HK-2 (cell line): ENCODE results near the gene ANKRD44.
A peak's percentile ranks its signal among the peaks of the same experiment; 100 is the strongest.

Experiments used
- DNase-seq: peaks from one replicate; pipeline ENCODE4 v3.0.0-alpha.2; 2018; ENCODE audit not compliant: unreplicated experiment

ANKRD44 gene

GRCh38 chr2:196987649-196988364 lies 322.8 kb downstream of the ANKRD44 start:
- peak; percentile 44 for DNase-seq

- DNase-seq: no peak
Measured at GRCh38 chr2:196987298-196987648, 323.3 kb downstream of the ANKRD44 start.

- DNase-seq: no peak
Measured at GRCh38 chr2:196985511-196986183, 324.9 kb downstream of the ANKRD44 start.

- no peak for DNase-seq
Measured at GRCh38 chr2:196984903-196985302, 325.7 kb downstream of the ANKRD44 start.

DNA sequence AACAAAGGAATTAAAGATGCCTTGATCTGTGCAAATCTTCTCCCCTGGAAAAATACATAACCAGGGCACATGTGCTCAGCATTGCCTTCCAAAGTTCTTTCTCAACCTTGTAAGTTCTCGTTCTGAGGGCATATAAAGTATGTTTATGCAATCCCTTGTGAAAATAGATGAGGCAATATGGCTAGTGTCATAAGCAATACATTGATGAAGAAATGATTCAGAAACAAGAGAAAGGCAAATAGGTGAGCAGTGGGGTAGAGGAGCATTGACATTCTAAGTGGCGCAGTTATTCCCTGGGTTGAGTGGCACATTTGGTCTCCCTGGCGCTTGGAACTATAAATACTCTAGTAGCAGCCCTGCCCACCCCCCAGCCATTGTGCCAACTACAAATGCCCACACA lies 326.6 kb downstream of the ANKRD44 start:
- no peak for DNase-seq

DNA sequence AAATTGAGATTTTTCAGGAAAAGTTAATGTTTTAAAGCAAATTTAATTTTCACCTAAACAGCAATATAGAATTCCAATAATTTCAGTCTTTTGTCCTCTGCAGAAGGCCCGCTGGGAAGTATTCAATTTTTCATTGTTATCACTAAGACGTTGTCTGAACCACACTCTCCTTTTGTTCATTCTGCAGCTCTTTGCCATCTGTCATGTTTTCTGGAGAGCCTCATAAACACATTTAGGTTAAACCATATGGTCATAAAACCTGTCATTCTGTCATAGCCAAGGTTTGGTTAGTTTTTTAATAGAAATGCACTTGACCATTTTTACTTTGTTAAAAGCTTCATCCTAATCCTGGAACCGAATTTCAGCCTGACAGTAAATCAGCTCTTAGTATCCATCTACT lies 330.1 kb downstream of the ANKRD44 start:
- no peak for DNase-seq

- DNase-seq: no peak
Measured at GRCh38 chr2:196980001-196980400, 330.6 kb downstream of the ANKRD44 start.

DNA sequence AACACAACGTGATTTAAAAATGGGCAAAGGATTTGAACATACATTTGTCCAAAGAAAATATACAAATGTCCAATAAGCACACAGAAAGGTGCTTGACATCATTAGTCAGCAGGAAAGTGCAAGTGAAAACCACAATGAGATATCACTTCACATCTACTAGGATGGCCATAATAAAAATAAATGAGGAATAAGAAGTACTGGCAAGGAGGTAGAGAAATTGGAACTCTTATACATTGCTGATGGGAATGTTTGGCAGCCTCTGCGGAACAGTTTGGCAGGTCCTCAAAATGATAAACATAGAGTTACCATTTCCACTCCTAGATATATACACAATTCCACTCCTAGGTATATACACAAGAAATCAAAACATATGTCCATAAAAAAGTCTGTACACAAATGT lies 333.1 kb downstream of the ANKRD44 start:
- DNase-seq: no peak

GRCh38 chr2:196974970-196975369 lies 335.6 kb downstream of the ANKRD44 start:
- no peak for DNase-seq

DNA sequence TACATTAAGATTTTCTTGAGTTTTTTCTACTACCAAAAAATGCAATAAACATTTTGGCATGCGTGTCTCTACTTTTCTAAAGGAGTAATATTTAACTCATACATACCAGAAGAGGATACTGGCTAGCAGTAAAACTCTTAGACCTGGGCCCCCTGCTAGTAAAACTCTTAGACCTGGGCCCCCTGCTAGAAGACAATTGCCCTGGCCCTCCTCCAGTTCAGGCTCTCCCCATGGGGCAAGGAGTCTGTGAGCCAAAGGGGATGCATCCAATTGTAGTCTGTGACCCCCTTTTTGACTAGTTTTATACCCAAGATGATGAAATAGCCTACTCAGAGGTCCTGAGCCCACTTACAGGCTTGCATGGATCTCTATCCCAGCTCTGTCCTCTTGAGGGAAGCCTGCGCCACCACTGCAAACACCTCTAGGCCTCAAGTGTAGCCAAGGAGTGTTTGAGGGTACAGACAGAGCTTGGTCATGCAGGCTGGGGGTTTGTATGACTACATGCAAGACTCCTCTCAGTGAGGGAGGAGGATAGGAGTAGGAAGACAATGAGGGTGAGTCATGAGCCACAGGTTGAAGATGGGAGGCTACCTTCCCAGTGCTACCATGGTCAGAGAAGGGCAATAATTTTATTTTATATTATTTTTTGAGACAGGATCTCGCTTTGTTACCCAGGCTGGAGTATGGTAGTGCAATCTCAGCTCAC lies 338.9 kb downstream of the ANKRD44 start:
- DNase-seq: no peak

DNA sequence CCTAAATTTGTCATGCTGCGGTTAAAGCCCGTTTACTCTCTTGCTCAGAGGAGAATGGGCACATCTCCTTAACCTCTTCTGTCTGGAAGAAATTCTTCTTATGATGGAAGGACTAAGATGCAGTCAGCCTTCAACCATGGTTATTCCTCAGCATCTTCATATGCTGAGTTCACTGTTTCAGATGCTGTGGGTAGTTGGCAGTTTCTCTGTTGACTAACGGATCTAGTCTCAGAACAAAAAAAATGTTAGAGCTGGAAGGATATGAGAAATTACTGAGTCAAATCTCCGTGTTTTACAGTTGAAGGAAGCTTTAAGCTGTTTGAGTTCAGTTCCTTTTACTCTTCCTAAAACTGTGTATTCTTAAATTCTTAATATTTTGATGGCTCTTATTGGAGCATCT lies 340.5 kb downstream of the ANKRD44 start:
- DNase-seq: no peak

DNA sequence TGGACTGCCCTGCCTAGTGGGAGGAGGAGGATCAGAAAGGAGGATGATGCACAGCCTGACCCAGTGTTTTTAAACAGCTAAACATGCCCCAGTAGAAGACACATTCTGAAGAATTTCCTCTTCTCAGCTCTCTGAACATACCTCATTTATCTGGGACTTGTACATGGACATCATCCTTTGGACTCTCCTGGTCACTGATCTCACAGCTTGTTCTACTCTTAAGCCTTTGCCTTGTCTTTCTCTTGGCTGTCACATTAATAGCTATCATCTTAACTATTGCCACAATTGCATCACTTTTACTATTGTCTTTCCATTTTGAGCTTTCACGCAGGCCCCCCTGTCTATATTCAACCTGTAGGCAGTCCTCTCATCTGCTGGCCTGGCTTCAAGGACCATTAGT lies 342.1 kb downstream of the ANKRD44 start:
- no peak for DNase-seq

DNA sequence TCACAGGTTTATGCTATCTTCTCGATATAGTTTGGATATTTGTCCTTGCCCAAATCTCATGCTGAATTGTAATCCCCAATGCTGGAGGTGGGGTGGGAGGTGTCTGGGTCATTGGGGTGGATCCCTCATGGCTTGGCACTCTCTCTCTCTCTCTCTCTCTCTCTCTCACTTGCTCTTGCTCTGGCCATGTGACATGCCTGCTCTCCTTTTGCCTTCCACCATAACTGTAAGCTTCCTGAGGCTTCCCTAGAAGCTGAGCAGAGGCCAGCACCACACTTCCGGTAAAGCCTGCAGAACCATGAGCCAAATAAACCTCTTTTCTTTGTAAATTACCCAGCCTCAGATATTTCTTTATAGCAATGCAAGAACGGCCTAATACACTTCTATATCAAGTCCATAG lies 342.8 kb downstream of the ANKRD44 start:
- DNase-seq: no peak

DNA sequence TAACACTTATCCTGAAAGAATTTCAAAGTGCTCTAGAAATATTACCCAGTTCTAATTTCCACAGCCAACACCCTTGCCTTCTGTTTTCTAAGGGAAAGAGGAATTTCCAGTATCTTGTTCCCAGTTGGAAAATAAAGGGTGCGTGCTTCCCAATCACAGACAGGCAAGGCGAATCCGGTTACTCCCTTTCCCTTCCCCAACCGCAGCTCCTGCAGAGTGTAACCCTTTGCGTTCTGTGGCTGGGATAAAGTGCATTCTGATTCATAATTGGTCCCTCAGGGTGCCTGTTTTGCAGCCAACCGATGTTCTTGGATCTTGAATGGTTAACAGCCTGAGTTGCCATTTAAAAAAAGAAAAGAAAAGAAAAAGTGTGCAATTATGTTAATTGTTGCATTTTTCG lies 343.5 kb downstream of the ANKRD44 start:
- no peak for DNase-seq

DNA sequence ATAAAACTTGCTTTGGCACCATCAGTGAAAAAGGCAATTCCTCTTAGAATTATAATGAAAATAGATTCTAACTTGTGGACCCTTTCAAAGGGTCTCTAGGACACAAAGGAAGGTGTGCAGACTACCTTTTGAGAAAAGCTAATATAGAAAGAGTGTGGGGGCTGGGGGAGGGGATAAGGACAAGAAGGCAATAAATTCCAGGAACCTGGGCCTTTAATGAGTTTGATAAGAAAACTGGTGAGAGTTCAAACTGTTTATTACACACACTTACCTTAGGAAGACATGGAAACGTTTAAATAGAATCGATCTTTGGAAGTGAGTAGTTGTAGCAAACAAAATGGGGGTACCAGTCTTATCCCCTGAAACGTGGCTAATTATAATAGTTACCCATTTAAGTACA lies 344.5 kb downstream of the ANKRD44 start:
- no peak for DNase-seq

DNA sequence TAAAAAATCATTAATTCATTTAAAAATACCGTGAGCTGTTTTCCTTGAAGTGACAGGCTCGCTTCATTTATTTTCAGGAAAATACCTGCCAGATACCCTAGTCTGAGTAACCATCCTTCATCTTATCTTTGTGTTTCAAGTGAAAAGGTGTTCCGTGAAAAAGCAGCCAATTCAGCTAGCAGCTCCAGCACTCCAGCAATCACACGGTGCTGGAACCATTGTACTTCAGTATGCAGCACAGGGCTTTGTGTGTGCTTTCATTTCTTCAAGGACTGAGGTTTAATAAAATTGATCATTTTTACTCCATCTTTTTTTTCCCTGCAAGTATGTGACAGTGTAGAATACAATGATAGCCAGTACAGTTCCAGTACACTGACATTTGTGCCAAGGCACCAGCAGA lies 344.9 kb downstream of the ANKRD44 start:
- DNase-seq: no peak

DNA sequence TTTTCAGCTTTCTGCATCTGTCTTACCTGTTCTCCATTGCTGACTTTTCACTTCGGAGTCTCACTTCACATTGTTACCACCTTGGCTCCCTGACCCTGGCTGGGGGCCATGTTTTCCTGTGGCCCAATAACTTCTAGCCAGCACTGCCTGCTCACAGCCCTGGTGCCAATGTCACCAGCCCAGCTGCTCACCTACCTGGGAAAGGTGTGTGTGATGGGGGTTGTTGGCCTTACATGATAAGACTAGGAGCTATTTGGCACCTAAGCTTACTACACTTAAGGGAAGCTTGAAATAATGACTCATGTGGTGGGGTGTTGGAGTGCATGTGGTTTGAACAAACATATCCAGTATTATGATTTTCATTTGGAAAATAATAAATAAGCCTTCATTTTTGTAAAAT lies 346.6 kb downstream of the ANKRD44 start:
- no peak for DNase-seq

DNA sequence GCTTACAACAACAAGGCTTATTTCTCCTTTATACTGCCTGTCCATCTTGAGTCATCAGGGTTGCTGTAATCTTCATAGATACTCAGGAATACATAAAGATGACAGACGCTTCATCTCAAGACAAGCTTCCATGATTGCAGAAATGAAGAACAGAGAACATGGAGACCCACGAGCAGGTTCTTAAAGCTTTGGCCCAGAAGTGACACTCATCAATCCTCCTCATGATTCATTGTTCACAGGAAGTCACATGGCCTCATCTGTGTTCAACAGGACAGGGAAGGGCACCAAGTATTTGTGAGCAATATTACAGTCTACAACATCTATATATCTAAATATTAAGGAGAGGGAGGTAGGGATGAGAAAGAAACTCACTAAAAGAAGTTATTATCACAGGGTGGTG lies 347.5 kb downstream of the ANKRD44 start:
- DNase-seq: no peak

GRCh38 chr2:196962325-196962724 lies 348.3 kb downstream of the ANKRD44 start:
- no peak for DNase-seq

GRCh38 chr2:196961889-196962288 lies 348.7 kb downstream of the ANKRD44 start:
- no peak for DNase-seq

- no peak for DNase-seq
Measured at GRCh38 chr2:196959734-196960338, 350.7 kb downstream of the ANKRD44 start.

DNA sequence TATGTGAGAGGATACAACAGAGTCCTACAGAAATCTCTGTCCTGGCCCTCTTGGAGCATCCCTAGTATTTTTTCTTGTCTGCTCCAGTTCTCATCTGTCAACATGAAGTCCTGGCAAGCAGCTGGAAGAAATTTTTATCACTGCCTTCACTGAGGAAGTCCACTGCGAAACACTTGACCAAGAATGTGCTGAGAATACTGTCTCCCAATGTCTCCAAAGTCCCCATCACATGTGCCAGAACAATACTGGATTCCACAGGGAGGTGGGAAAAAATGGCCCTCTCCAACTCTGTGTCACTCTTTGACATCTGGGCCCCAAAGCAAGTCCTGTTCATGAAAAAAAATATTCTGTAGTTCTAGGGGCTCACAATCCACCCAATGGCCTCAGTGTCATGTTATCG lies 351.3 kb downstream of the ANKRD44 start:
- no peak for DNase-seq
